Karpas-422 (cell line): ENCODE results near the gene ST3GAL3. TPM values are rescaled to one million over a fixed set of nuclear protein-coding genes. Genes with fewer than 3 reads are reported as not detected.
A peak's percentile ranks its signal among the peaks of the same experiment; 100 is the strongest.
"Not testable (repeated sequence)": the region's sequence is repeated elsewhere in the genome, so short reads cannot be mapped to it uniquely, and the experiment has no call there.

Experiments
- DNase-seq: peaks from one replicate; pipeline ENCODE4 v3.0.0-alpha.2; 2015
- H2AFZ ChIP-seq: fragments of 200-600 bp; sonication (generic); 2 replicates; pipeline ENCODE4 v1.6.1; 2014; ENCODE audit warnings: antibody characterized with exemption, low read length, mixed read lengths
- H3K27ac ChIP-seq: fragments of 200-600 bp; sonication (generic); 2 replicates; pipeline ENCODE4 v1.5.1; 2014; ENCODE audit warnings: mild to moderate bottlenecking, low read length, moderate library complexity
- H3K27me3 ChIP-seq: fragments of 200-600 bp; sonication (generic); 2 replicates; pipeline ENCODE4 v1.6.1; 2014; ENCODE audit warnings: low read length, mixed read lengths
- H3K36me3 ChIP-seq: fragments of 200-600 bp; sonication (generic); 2 replicates; pipeline ENCODE4 v1.6.1; 2014; ENCODE audit warnings: low read length, mixed read lengths; ENCODE audit not compliant: insufficient read depth
- H3K4me1 ChIP-seq: fragments of 200-600 bp; sonication (generic); 2 replicates; pipeline ENCODE4 v1.6.1; 2014; ENCODE audit warnings: mild to moderate bottlenecking, low read length, mixed read lengths
- H3K4me2 ChIP-seq: fragments of 200-600 bp; sonication (generic); 2 replicates; pipeline ENCODE4 v1.6.1; 2014; ENCODE audit warnings: low read length, low read depth, mild to moderate bottlenecking; ENCODE audit not compliant: poor library complexity, severe bottlenecking
- H3K4me3 ChIP-seq: fragments of 200-600 bp; sonication (generic); 2 replicates; pipeline ENCODE4 v1.5.1; 2014; ENCODE audit warnings: mild to moderate bottlenecking, antibody characterized with exemption, low read length, mixed read lengths
- H3K79me2 ChIP-seq: fragments of 200-600 bp; sonication (generic); 2 replicates; pipeline ENCODE4 v1.6.1; 2014; ENCODE audit warnings: mild to moderate bottlenecking, low read length, mixed read lengths
- H3K9ac ChIP-seq: fragments of 200-600 bp; sonication (generic); 2 replicates; pipeline ENCODE4 v1.6.0; 2014; ENCODE audit warnings: low read length
- H3K9me2 ChIP-seq: fragments of 200-600 bp; sonication (generic), shearing (Covaris generic); replicated peaks from 2 replicates; pipeline ENCODE4 v1.6.0; 2014; ENCODE audit warnings: mild to moderate bottlenecking, low read length, moderate library complexity; ENCODE audit not compliant: insufficient read depth
- H3K9me3 ChIP-seq: fragments of 300-700, 200-600 bp; sonication (generic); 2 replicates; pipeline ENCODE4 v1.6.1; 2014; ENCODE audit warnings: low read length, mixed read lengths
- H4K20me1 ChIP-seq: fragments of 200-600 bp; sonication (generic); 2 replicates; pipeline ENCODE4 v1.6.1; 2014; ENCODE audit warnings: mild to moderate bottlenecking, antibody characterized with exemption, low read length, low read depth; ENCODE audit not compliant: insufficient read depth
- total RNA-seq: library from RNA; depleted of rRNA; stranded (reverse); fragments of >200 nt; shearing (Covaris generic); gene quantifications from 2 replicates; pipeline ENCODE4 v1.2.3, GENCODE V29; 2014; ENCODE audit warnings: low replicate concordance

ST3GAL3 gene
- total RNA-seq, 1 experiment from 2014 or later: 33.1 TPM

DNA sequence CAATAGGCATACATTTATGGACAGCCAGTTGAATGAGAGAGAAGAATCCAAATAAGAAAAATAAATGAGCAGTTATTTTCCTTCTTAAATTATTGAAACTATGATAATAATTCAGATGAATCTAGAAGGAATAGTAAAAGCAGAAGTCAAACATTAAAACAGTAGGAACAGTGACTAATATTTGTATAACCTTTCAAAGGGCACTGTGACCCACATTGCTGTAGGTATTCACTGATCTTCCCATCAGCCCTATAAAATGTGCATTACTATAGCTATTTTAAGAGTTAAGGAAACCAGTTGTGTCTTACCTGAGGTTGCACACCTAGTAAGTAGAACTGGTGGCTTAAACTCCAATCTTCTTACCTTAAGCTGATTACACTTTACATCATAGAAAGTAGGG is 123.5 kb downstream of the ST3GAL3 start:
- DNase-seq: no peak
- H3K27ac ChIP-seq: peak overlapping the region; percentile 99
- H3K9ac ChIP-seq: no peak overlapping the region
- no peaks in the 10 kb centered on the region for H3K9me3 ChIP-seq
- peaks cover 3% of the 10 kb centered on the region; the same call in 1 of the 2 replicates for H3K79me2 ChIP-seq
- H2AFZ ChIP-seq: no peak overlapping the region
- H3K36me3 ChIP-seq: no peaks in the 10 kb centered on the region
- no peaks in the 10 kb centered on the region for H3K9me2 ChIP-seq
- H3K4me1 ChIP-seq: peaks cover 57% of the 10 kb centered on the region
- H4K20me1 ChIP-seq: no peaks in the 10 kb centered on the region
- no peaks in the 10 kb centered on the region for H3K27me3 ChIP-seq
- H3K4me3 ChIP-seq: no peak overlapping the region
- H3K4me2 ChIP-seq: no peak overlapping the region

- Histone ChIP-seq H3K4me1 (peaks cover 67% of the 10 kb centered on the region), H3K27ac (peak overlapping the region; percentile 99), H3K4me2 (no peak overlapping the region), H3K9me2 (no peaks in the 10 kb centered on the region), H2AFZ (no peak overlapping the region), H3K4me3 (no peak overlapping the region), H3K36me3 (no peaks in the 10 kb centered on the region), H3K9me3 (no peaks in the 10 kb centered on the region), H3K9ac (peak overlapping the region; percentile 22; the same call in 1 of the 2 replicates), H4K20me1 (no peaks in the 10 kb centered on the region), H3K27me3 (no peaks in the 10 kb centered on the region), H3K79me2 (peaks cover 3% of the 10 kb centered on the region; the same call in 1 of the 2 replicates)
- no peak for DNase-seq
Measured at GRCh38 chr1:43831851-43832250, 124.5 kb downstream of the ST3GAL3 start.

DNA sequence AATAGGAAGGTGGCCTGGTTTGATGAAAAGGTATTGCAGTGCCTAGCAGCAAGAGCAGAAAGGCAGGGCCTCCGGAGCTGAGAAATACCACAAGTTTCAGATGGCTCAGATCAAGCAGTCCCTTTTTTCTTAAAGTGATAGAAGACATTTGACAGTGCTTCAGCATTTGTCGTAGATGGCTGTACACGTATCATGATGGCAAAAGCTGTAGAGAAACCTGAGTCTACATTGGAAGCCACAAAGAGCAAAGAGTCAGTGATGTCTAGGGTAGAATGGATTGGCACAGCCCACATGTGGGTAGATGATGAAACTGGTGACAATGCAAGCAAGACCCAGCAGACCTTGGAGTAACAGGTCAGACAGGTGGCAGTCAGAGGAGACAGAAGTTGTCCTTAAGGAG is 124.9 kb downstream of the ST3GAL3 start:
- H3K36me3 ChIP-seq: no peaks in the 10 kb centered on the region
- H3K9me3 ChIP-seq: no peaks in the 10 kb centered on the region
- peaks cover 71% of the 10 kb centered on the region for H3K4me1 ChIP-seq
- H3K27me3 ChIP-seq: no peaks in the 10 kb centered on the region
- H3K9me2 ChIP-seq: no peaks in the 10 kb centered on the region
- peaks cover 5% of the 10 kb centered on the region for H3K79me2 ChIP-seq
- H3K9ac ChIP-seq: peak overlapping the region; percentile 22; the same call in 1 of the 2 replicates
- H2AFZ ChIP-seq: no peak overlapping the region
- peak overlapping the region; percentile 99 for H3K27ac ChIP-seq
- H4K20me1 ChIP-seq: no peaks in the 10 kb centered on the region
- DNase-seq: no peak
- no peak overlapping the region for H3K4me2 ChIP-seq
- no peak overlapping the region for H3K4me3 ChIP-seq

DNA sequence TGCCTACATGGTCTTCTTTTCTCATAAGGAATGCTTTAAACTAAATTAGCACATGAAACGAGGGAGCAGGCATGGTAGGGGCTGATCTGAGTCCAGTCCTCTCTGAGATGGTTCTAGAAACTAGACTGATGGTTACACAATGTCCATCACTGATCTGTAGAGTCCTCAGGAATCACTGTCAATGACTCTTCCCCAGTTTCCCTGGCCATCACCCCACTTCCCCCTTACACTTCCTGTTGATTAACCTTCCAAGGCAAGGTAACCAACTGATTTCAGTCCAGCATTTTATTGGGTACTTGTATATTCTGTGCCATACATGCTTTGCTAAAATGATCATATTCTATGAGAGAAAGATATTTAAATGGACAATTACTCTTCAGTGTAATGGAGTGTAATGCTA is 125.7 kb downstream of the ST3GAL3 start:
- Histone ChIP-seq H2AFZ (no peak overlapping the region), H3K27me3 (no peaks in the 10 kb centered on the region), H3K27ac (peak overlapping the region; percentile 99), H3K79me2 (peaks cover 8% of the 10 kb centered on the region), H3K9me3 (no peaks in the 10 kb centered on the region), H3K4me3 (no peak overlapping the region), H3K4me1 (peaks cover 76% of the 10 kb centered on the region), H3K4me2 (no peak overlapping the region), H4K20me1 (no peaks in the 10 kb centered on the region), H3K36me3 (no peaks in the 10 kb centered on the region), H3K9ac (no peak overlapping the region), H3K9me2 (no peaks in the 10 kb centered on the region)
- no peak for DNase-seq

- not testable (repeated sequence) for DNase-seq, H3K9me2 ChIP-seq, H3K36me3 ChIP-seq, H3K4me2 ChIP-seq, H2AFZ ChIP-seq, H3K79me2 ChIP-seq, H3K4me3 ChIP-seq, H3K27me3 ChIP-seq, H3K9ac ChIP-seq, H3K9me3 ChIP-seq, H4K20me1 ChIP-seq
- Histone ChIP-seq H3K4me1 (peaks cover 81% of the 10 kb centered on the region), H3K27ac (peak overlapping the region; percentile 99)
Measured at GRCh38 chr1:43833902-43834279, 126.6 kb downstream of the ST3GAL3 start.

DNA sequence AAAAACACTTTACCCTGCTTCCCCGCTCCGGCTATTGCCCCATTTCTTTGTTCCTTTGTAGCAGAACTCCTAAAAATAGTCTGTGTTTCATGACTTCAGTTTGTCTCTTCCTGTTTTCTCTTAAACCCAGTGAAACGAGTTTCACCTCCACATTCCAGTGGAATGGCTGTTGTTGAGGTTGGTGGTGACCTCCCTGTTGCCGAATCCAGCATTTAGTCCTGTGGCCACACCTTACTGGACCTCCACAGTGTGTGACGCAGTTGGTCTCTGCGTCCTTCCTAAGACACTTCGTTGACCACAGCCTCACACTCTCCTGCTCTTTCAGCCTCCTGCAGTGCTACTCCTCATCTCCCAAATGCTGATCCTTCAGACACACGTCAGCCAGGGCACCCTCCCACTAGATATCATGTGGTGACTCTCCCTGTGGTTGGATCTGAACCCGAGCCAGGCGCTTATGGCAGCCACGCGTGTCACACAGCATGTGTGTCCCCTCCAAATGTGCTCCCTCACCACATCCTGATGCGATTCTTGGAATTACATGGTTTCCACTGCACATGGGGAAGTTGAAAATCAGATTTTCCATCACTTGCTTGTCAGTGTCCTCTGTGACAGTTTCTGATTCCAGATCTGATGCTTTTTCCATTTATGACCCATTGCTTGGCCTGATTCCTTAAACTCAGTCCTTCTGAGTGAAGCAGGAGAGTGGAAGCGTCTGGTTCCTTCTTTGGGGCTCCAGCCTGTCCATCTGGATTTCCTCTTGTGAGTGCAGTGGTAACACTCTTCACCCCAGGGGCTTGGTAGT is 127.1 kb downstream of the ST3GAL3 start:
- no peaks in the 10 kb centered on the region for H3K9me2 ChIP-seq
- H3K27me3 ChIP-seq: no peaks in the 10 kb centered on the region
- no peak for DNase-seq
- no peaks in the 10 kb centered on the region for H3K36me3 ChIP-seq
- H3K9ac ChIP-seq: peak overlapping the region; percentile 71
- H3K4me3 ChIP-seq: peak overlapping the region; percentile 56; the same call in 1 of the 2 replicates
- peak overlapping the region; percentile 77 for H3K4me2 ChIP-seq
- peaks cover 81% of the 10 kb centered on the region for H3K4me1 ChIP-seq
- H3K27ac ChIP-seq: peak overlapping the region; percentile 99
- H3K9me3 ChIP-seq: no peaks in the 10 kb centered on the region
- H3K79me2 ChIP-seq: peaks cover 8% of the 10 kb centered on the region
- no peak overlapping the region for H2AFZ ChIP-seq
- no peaks in the 10 kb centered on the region for H4K20me1 ChIP-seq

DNA sequence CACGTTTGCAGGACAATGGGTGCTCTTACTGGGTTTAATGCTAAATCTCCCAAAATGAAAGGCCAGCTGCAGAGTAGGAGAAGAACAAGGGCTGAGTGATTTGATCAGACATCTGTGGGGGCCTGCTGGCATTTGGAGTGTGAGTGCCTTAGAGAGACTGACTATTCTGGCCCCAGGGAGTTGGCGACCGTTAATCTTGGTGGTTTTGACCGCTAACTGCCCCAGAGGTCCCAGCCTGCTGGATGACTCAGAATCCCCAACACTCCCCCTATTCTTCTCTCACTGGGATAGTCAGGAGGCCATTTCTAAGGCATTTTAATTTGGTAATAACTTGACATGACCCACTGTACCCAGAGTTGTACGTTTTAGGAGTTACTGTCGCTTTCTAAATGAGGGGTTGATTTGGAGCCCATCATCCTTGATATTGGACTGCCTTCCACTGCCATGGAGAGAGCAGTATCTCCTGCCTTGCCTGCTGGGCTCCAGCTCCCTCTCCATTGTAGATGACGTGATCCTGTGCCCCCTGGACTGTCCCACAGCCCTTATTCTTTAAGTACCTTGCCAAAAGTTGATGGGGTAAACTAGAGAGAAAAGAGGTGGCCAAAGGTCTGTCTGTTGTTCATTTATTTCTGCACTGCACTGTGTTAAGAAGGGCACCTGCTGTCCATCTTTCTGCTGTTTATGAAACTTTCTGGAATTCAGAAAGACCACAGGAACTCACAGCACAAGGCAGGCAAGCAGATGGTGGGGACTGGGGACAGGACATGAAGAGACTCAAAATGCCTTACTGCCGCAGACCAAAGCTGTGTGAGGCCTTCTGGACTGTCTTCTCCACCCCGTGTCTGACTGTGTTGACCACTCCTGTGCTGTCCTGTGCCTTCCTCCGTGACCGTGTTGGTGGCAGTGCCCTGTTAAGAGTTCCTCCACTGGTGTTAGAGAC is 128.0 kb downstream of the ST3GAL3 start:
- peak; percentile 71 for DNase-seq
- H4K20me1 ChIP-seq: no peaks in the 10 kb centered on the region
- peak overlapping the region; percentile 99 for H3K27ac ChIP-seq
- no peaks in the 10 kb centered on the region for H3K27me3 ChIP-seq
- peak overlapping the region; percentile 77 for H3K4me2 ChIP-seq
- no peaks in the 10 kb centered on the region for H3K9me3 ChIP-seq
- no peaks in the 10 kb centered on the region for H3K9me2 ChIP-seq
- H3K79me2 ChIP-seq: peaks cover 8% of the 10 kb centered on the region
- peaks cover 79% of the 10 kb centered on the region for H3K4me1 ChIP-seq
- peak overlapping the region; percentile 56 for H3K4me3 ChIP-seq
- H3K36me3 ChIP-seq: no peaks in the 10 kb centered on the region
- H2AFZ ChIP-seq: 0 out of 2 replicates have a peak overlapping the region, but pooled peaks have one; percentile 17
- peak overlapping the region; percentile 71 for H3K9ac ChIP-seq
